Esophagus (tissue), 2 donors: ENCODE measurements around the gene WSCD1. TPM values are rescaled to one million over a fixed set of nuclear protein-coding genes. Genes with fewer than 3 reads are reported as not detected.

Experiments
- H3K27ac ChIP-seq, 2 donors: one replicate each; pipeline ENCODE4 v1.5.1; 2013; ENCODE audit warnings: low read depth in 2 of 2, mild to moderate bottlenecking in 2 of 2, inconsistent platforms in 1 of 2, low read length in 1 of 2, moderate library complexity in 1 of 2
- H3K27me3 ChIP-seq, 2 donors: one replicate each; pipeline ENCODE4 v1.6.1; 2013; ENCODE audit warnings: low read length in 2 of 2, control low read depth in 1 of 2, mild to moderate bottlenecking in 1 of 2; ENCODE audit not compliant: insufficient read depth in 2 of 2, control insufficient read depth in 1 of 2
- H3K36me3 ChIP-seq, 2 donors: one replicate each; pipeline ENCODE4 v1.6.1; 2013; ENCODE audit warnings: low read length in 1 of 2; ENCODE audit not compliant: control insufficient read depth in 2 of 2, insufficient read depth in 2 of 2
- H3K4me1 ChIP-seq, 2 donors: one replicate each; pipeline ENCODE4 v1.6.1; 2013; ENCODE audit warnings: low read length in 1 of 2; ENCODE audit not compliant: control insufficient read depth in 2 of 2, insufficient read depth in 2 of 2
- H3K4me3 ChIP-seq, 2 donors: one replicate each; pipeline ENCODE4 v1.5.1; 2013; ENCODE audit warnings: low read length in 2 of 2, mild to moderate bottlenecking in 2 of 2, low read depth in 1 of 2, moderate library complexity in 1 of 2
- H3K9me3 ChIP-seq, 2 donors: one replicate each; pipeline ENCODE4 v1.6.1; 2013; ENCODE audit warnings: mild to moderate bottlenecking in 2 of 2, low read depth in 1 of 2, low read length in 1 of 2, moderate library complexity in 1 of 2; ENCODE audit not compliant: control insufficient read depth in 2 of 2, insufficient read depth in 1 of 2
- WGBS, 2 donors: extraction: QIAGEN DNeasy Blood & Tissue Kit; methylation state at CpG; one replicate each; pipeline ENCODE4 v1.1.7; 2013; 5-methylcytosine and 5-hydroxymethylcytosine counted together
- polyA plus RNA-seq, 2 donors: library from polyadenylated mRNA; stranded (reverse); fragments of 200-250 nt; gene quantifications; one replicate each; pipeline ENCODE4 v1.2.3, GENCODE V29; 2013
- donor health status: healthy with polysubstance abuse.
- donor health status: Bipolar disorder and iron deficiency.

WSCD1 gene
- polyA plus RNA-seq, 2 donors = 0.16 to 0.45 TPM

DNA sequence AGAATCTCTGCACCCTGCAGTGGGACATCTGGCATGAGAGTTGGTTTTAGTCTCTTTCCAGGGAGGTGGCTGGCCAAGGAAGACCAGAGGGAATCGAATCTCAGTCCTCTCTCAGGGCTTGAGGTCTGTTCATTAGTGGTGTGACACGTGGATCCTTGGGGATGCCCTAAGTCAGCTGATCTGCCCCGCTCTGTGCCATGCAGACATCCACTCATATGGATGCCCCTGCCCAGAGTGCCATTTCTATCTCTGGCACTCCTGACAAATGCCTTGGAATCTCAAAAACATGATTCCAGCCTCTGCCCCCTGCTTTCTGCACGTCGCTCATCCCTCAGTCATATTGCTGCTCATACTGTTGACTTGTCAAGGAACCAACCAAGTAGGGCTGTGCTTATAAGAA lies 38.8 kb downstream of the WSCD1 start:
- WGBS, 2 donors = 80 to 84% methylated on average over 5 of the region's 5 CpGs
- no peak overlapping the region for H3K4me3 ChIP-seq
- no peaks in the 10 kb centered on the region for H3K36me3 ChIP-seq
- H3K27ac ChIP-seq = no peak overlapping the region
- H3K9me3 ChIP-seq = peaks cover 0 to 1% of the 10 kb centered on the region in 2 donors
- H3K4me1 ChIP-seq = no peaks in the 10 kb centered on the region
- H3K27me3 ChIP-seq = no peaks in the 10 kb centered on the region

DNA sequence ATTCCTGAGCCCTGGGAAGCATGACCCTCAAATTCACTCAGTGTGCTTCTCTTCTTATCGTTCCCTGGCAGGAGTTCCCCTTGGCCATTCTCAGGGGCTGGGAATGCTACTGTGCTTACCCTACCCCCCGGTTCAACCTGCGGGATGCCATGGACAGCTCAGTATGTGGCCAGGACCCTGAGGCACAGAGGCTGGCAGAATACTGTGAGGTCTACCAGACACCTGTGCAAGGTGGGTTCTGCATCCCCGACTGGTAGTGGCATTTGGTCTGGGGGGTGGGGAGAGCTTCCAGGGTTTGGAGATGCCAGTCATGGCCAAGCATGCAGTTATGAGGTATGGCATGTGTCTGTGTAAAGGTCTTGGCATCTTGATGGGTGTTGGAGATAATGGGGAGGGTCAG lies 39.4 kb downstream of the WSCD1 start:
- H3K4me1 ChIP-seq = no peaks in the 10 kb centered on the region
- 89% methylated on average over 4 of the region's 4 CpGs for WGBS, 2 donors
- H3K9me3 ChIP-seq = peaks cover 0 to 1% of the 10 kb centered on the region in 2 donors
- H3K27ac ChIP-seq = no peak overlapping the region
- H3K4me3 ChIP-seq = no peak overlapping the region
- H3K27me3 ChIP-seq = no peaks in the 10 kb centered on the region
- H3K36me3 ChIP-seq = no peaks in the 10 kb centered on the region

DNA sequence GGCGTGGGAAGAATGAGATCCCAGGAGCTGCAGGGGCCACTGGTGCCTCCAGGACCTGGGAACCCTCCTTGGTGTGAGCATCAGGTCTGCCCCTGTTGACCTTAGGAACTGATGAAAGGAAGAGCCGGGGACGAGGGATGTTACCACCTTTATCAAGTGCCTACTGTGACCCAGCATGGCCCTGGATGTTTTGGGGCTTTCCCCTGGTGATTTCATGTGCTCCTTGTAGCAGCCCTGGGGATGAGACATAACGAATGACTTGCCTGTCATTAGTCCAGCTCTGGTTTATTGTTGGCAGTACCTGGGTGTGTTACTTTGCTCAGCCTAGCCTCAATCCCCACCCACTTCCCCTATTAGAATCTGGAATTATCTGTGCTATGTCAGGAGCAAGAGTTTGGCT lies 39.9 kb downstream of the WSCD1 start:
- Histone ChIP-seq H3K36me3 (no peaks in the 10 kb centered on the region), H3K9me3 (peaks cover 0 to 1% of the 10 kb centered on the region in 2 donors), H3K27me3 (no peaks in the 10 kb centered on the region), H3K4me3 (no peak overlapping the region), H3K27ac (no peak overlapping the region), H3K4me1 (no peaks in the 10 kb centered on the region)
- 71 to 72% methylated on average over 4 of the region's 4 CpGs for WGBS, 2 donors

DNA sequence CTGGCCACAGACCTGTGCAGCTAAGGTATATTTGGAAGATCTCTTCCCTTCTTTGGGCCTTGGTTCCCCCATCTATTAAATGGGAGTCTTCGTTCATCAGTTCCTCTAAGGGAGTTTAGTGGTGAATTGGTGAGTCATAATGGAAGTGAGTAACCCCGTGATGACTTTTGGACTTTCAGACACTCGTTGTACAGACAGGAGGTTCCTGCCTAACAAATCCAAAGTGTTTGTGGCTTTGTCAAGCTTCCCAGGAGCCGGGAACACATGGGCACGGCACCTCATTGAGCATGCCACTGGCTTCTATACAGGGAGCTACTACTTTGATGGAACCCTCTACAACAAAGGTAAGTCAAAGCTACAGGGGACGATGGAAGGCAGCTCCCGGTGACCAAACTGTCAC lies 40.4 kb downstream of the WSCD1 start:
- 69 to 77% methylated on average over 7 of the region's 7 CpGs for WGBS, 2 donors
- Histone ChIP-seq H3K36me3 (no peaks in the 10 kb centered on the region), H3K27ac (no peak overlapping the region)

DNA sequence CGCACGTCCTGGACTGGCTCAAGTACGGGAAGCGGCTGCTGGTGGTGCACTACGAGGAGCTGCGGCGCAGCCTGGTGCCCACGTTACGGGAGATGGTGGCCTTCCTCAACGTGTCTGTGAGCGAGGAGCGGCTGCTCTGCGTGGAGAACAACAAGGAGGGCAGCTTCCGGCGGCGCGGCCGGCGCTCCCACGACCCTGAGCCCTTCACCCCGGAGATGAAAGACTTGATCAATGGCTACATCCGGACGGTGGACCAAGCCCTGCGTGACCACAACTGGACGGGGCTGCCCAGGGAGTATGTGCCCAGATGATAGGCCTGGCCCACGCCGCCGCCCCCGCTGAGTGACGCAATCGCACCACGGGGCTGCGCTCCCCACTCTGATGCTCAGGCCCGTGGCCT lies 50.2 kb downstream of the WSCD1 start:
- Histone ChIP-seq H3K9me3 (peaks cover 0 to 4% of the 10 kb centered on the region in 2 donors), H3K27ac (no peak overlapping the region), H3K36me3 (no peaks in the 10 kb centered on the region), H3K4me3 (no peak overlapping the region), H3K4me1 (no peaks in the 10 kb centered on the region), H3K27me3 (no peaks in the 10 kb centered on the region)
- 94% methylated on average over 34 of the region's 34 CpGs for WGBS, 2 donors

More for the DNA sequence above, 40.4 kb downstream of the WSCD1 start:
- no peak overlapping the region for H3K4me3 ChIP-seq
- no peaks in the 10 kb centered on the region for H3K27me3 ChIP-seq
- peaks cover 0 to 1% of the 10 kb centered on the region in 2 donors for H3K9me3 ChIP-seq
- no peaks in the 10 kb centered on the region for H3K4me1 ChIP-seq

DNA sequence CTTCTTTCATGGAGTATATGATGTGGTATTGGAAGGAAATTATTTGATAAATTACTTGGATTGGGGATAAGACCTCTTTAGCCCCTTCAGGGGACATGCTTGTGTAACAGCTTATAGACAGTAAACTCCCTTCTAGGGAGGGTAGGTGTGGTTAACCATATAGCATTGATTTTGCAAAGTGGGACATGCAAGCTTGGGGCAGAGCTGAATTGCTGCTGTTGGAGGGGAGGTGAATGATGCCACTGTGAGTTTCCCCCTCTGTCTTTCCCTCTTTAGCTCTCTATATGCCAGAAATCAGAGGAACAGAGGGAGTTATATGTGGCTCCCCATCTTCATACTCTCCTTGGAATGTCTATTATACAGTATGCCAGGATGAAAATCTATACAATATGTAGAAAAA lies 54.7 kb downstream of the WSCD1 start:
- Histone ChIP-seq H3K9me3 (peaks cover 0 to 2% of the 10 kb centered on the region in 2 donors), H3K27me3 (no peaks in the 10 kb centered on the region), H3K4me3 (no peak overlapping the region)

DNA sequence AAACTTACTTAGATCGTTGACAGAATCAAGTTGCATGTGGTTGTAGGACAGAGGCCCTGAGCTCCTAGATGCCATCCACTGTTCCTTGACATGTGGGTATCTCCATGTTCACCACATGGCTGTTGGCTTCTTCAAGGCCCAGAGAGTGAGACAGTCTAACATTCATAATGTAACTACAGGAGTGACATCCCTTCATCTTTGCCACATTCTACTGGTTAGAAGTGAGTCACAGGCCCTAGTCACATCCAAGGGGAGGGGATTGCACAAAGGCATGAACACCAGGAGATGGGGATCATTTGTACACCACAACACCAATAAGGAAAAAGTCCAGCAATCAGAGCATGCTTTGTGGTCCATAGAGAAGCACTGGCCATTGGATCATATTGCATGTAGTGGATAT lies 56.6 kb downstream of the WSCD1 start:
- H3K9me3 ChIP-seq = peaks cover 0 to 2% of the 10 kb centered on the region in 2 donors
- H3K27me3 ChIP-seq = no peaks in the 10 kb centered on the region
- no peak overlapping the region for H3K4me3 ChIP-seq
- H3K27ac ChIP-seq = no peak overlapping the region
- WGBS, 2 donors = 92 to 95% methylated on average over 1 of the region's 1 CpG
- H3K36me3 ChIP-seq = no peaks in the 10 kb centered on the region
- H3K4me1 ChIP-seq = no peaks in the 10 kb centered on the region

More for the DNA sequence above, 54.7 kb downstream of the WSCD1 start:
- H3K36me3 ChIP-seq = no peaks in the 10 kb centered on the region
- no peaks in the 10 kb centered on the region for H3K4me1 ChIP-seq
- H3K27ac ChIP-seq = no peak overlapping the region

DNA sequence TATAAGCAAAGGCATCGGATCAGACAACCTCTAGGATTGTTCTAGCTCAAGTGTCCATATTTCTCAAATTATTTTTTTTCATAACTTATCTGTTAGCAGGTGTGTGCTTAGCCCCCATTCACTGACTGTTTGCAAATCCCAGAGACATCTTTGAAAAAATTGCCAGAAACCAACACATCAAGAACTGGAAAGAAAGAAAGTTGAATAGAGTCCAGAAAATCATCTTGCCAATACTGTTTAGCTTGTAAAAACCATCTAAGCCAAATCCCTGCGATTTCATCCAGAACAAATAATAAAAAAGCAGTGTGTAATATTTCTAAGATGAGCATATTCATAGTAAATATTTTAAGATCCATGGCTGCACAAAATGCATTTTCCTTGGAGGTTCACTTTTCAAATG lies 64.5 kb downstream of the WSCD1 start:
- no peaks in the 10 kb centered on the region for H3K36me3 ChIP-seq
- no peaks in the 10 kb centered on the region for H3K4me1 ChIP-seq
- H3K9me3 ChIP-seq = no peaks in the 10 kb centered on the region
- H3K27me3 ChIP-seq = no peaks in the 10 kb centered on the region
- 46 to 73% methylated on average over 2 of the region's 2 CpGs for WGBS, 2 donors
- no peak overlapping the region for H3K4me3 ChIP-seq
- no peak overlapping the region for H3K27ac ChIP-seq

DNA sequence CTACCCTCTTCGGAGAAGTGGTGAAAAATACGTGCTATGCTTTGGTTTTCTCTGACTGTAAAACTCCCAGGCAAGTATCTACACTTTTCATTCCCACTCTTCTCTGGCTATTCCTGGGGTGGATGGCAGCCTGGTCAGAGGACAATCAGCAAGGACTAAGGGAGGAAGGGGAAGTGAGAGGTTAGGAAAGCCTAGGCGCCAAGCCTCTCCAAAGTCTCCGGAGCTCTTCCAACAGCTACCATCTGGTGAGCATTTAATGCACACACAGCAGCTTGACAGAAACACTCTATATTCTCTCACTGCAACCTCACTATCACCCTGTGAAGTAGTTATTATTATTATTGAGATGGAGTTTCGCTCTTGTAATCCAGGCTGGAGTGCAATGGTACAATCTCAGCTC lies 65.1 kb downstream of the WSCD1 start:
- 61 to 62% methylated on average over 5 of the region's 5 CpGs for WGBS, 2 donors
- Histone ChIP-seq H3K27ac (no peak overlapping the region), H3K9me3 (no peaks in the 10 kb centered on the region), H3K4me1 (no peaks in the 10 kb centered on the region), H3K27me3 (no peaks in the 10 kb centered on the region), H3K36me3 (no peaks in the 10 kb centered on the region), H3K4me3 (no peak overlapping the region)

DNA sequence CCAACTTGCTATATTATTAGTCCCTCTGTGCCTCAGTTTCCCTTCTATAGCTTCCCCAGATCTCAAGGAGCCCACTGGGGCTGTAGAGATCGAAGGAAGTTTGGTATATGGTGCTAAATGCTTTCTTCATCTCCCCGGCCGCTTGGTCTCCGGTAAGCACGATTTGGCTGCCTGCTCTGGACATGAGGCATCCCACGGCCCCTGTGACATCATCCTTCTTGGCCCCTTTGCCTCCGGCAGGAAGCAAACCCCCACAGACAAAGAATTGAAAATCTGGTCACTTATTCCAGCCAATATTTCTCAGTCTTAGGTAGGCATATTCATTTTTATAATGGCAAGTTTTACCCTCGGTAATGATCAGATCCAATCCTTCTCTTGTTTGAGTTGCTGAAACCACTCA lies 65.8 kb downstream of the WSCD1 start:
- Histone ChIP-seq H3K27me3 (no peaks in the 10 kb centered on the region), H3K4me1 (no peaks in the 10 kb centered on the region), H3K4me3 (no peak overlapping the region), H3K27ac (no peak overlapping the region), H3K36me3 (no peaks in the 10 kb centered on the region), H3K9me3 (no peaks in the 10 kb centered on the region)
- 85 to 90% methylated on average over 8 of the region's 8 CpGs for WGBS, 2 donors
